Activated T-cell treated with anti-CD3 and anti-CD28 coated beads for 24 hours (primary cell): ENCODE data around the gene CAMK2G.
"Not testable (repeated sequence)": the region's sequence is repeated elsewhere in the genome, so short reads cannot be mapped to it uniquely, and the experiment has no call there.

ENCODE experiments used
- DNase-seq: peaks from one replicate; pipeline ENCODE4 v3.0.0-alpha.2; 2020; ENCODE audit warnings: low read depth

The CAMK2G gene

GRCh38 chr10:73874267-73875138 lies at the start of gene CAMK2G:
CAMK2G (minus strand) TSS chr10:73874555; CDS start chr10:73874461, 94 bp downstream.
- DNase-seq: peak; percentile 68

GRCh38 chr10:73922864-73923133 lies 48.4 kb upstream of the CAMK2G start:
- no peak for DNase-seq

- DNase-seq: no peak
Observed at GRCh38 chr10:73922007-73922863, 47.9 kb upstream of the CAMK2G start.

- DNase-seq: no peak
Observed at GRCh38 chr10:73920089-73920488, 45.7 kb upstream of the CAMK2G start.

- DNase-seq: not testable (repeated sequence)
Observed at GRCh38 chr10:73919481-73919880, 45.1 kb upstream of the CAMK2G start.

- no peak for DNase-seq
Observed at GRCh38 chr10:73917566-73918305, 43.4 kb upstream of the CAMK2G start.

GRCh38 chr10:73916761-73917470 lies 42.6 kb upstream of the CAMK2G start:
- no peak for DNase-seq

- DNase-seq: no peak
Observed at GRCh38 chr10:73915206-73915851, 41.0 kb upstream of the CAMK2G start.

GRCh38 chr10:73914036-73914435 lies 39.7 kb upstream of the CAMK2G start:
- DNase-seq: no peak

- DNase-seq: no peak
Observed at GRCh38 chr10:73911553-73912004, 37.2 kb upstream of the CAMK2G start.

- no peak for DNase-seq
Observed at GRCh38 chr10:73910764-73911552, 36.6 kb upstream of the CAMK2G start, which contains the start of gene PLAU. PLAU (plus strand) TSS chr10:73911132; CDS start chr10:73911556, 424 bp downstream.

GRCh38 chr10:73910401-73910763 lies 36.0 kb upstream of the CAMK2G start:
- no peak for DNase-seq

- no peak for DNase-seq
Observed at GRCh38 chr10:73909540-73910115, 35.3 kb upstream of the CAMK2G start.

- peak; percentile 49 for DNase-seq
Observed at GRCh38 chr10:73908853-73909539, 34.6 kb upstream of the CAMK2G start.

GRCh38 chr10:73907841-73908517 lies 33.6 kb upstream of the CAMK2G start:
- no peak for DNase-seq

- DNase-seq: no peak
Observed at GRCh38 chr10:73906524-73907447, 32.4 kb upstream of the CAMK2G start.

GRCh38 chr10:73905256-73906020 lies 31.1 kb upstream of the CAMK2G start:
- DNase-seq: no peak
